Endodermal cell (in vitro differentiated cells): ENCODE results near the gene DLGAP3. TPM values are rescaled to one million over a fixed set of nuclear protein-coding genes. Genes with fewer than 3 reads are reported as not detected.
A peak's percentile ranks its signal among the peaks of the same experiment; 100 is the strongest.

Experiments
- DNase-seq: peaks from one replicate; pipeline ENCODE4 v3.0.0-alpha.2; 2017
- H3K27ac ChIP-seq: 2 replicates; pipeline ENCODE4 v1.5.1; 2013; ENCODE audit warnings: mild to moderate bottlenecking, low read depth, low read length, moderate library complexity
- H3K27me3 ChIP-seq: 2 replicates; pipeline ENCODE4 v1.6.1; 2013; ENCODE audit warnings: mild to moderate bottlenecking, low read length, moderate library complexity; ENCODE audit not compliant: insufficient read depth, control insufficient read depth, poor library complexity, severe bottlenecking
- H3K36me3 ChIP-seq: 2 replicates; pipeline ENCODE4 v1.7.0; 2013; ENCODE audit warnings: mild to moderate bottlenecking, low read length, moderate library complexity; ENCODE audit not compliant: control insufficient read depth, insufficient read depth
- H3K4me1 ChIP-seq: one replicate; pipeline ENCODE4 v1.7.0; 2013; ENCODE audit warnings: low read length; ENCODE audit not compliant: control insufficient read depth, insufficient read depth
- H3K4me3 ChIP-seq: 2 replicates; pipeline ENCODE4 v1.5.1; 2013; ENCODE audit warnings: mild to moderate bottlenecking, low read length, moderate library complexity
- H3K9ac ChIP-seq: 2 replicates; pipeline ENCODE4 v1.6.1; 2013; ENCODE audit warnings: mild to moderate bottlenecking, low read length, moderate library complexity; ENCODE audit not compliant: poor library complexity, severe bottlenecking; ENCODE audit errors: extremely low read depth
- H3K9me3 ChIP-seq: 2 replicates; pipeline ENCODE4 v1.6.1; 2013; ENCODE audit warnings: mild to moderate bottlenecking, low read length, moderate library complexity; ENCODE audit not compliant: control insufficient read depth
- H3K27ac Mint-ChIP-seq: 2 replicates; pipeline ENCODE4 v1.8.0; 2020; ENCODE audit warnings: mixed read lengths
- H3K27me3 Mint-ChIP-seq: 2 replicates; pipeline ENCODE4 v1.8.0; 2021; ENCODE audit warnings: mild to moderate bottlenecking, mixed read lengths; ENCODE audit not compliant: insufficient read depth
- H3K36me3 Mint-ChIP-seq: 2 replicates; pipeline ENCODE4 v1.8.0; 2020; ENCODE audit warnings: low read depth, mixed read lengths
- H3K4me1 Mint-ChIP-seq: 2 replicates; pipeline ENCODE4 v1.8.0; 2020; ENCODE audit warnings: mixed read lengths
- H3K4me3 Mint-ChIP-seq: 2 replicates; pipeline ENCODE4 v1.8.0; 2020; ENCODE audit warnings: mild to moderate bottlenecking, moderate library complexity, mixed read lengths
- H3K9me3 Mint-ChIP-seq: 2 replicates; pipeline ENCODE4 v1.8.0; 2020; ENCODE audit warnings: mild to moderate bottlenecking, mixed read lengths
- CTCF ChIP-seq: fragments of 200-600 bp; sonication (generic); conservative IDR thresholded peaks from 2 replicates; pipeline ENCODE4 v1.5.0; 2021; ENCODE audit warnings: antibody characterized with exemption, mild to moderate bottlenecking
- WGBS, 2 experiments: methylation state at CpG; one replicate each; pipeline versions ENCODE4 v1.1.5 to v1.1.7; 2013; ENCODE audit warnings: missing lambda C conversion rate in 2 of 2, mixed read lengths in 1 of 2; ENCODE audit not compliant: insufficient coverage in 1 of 2, insufficient read length in 1 of 2; 5-methylcytosine and 5-hydroxymethylcytosine counted together
- total RNA-seq, 2 donors: library from RNA; stranded (reverse); fragmentation: NEBNext Ultra II Directional in 1 of 2; extraction: Animal tissue kit (Norgen Biotek cat#: 25700) in 1 of 2; gene quantifications; 2 replicates in 1 of 2; 3 replicates in 1 of 2; pipeline ENCODE4 v1.2.1, GENCODE V29; 2021

Gene DLGAP3
- total RNA-seq, 2 donors from 2014 or later: 4.4 to 4.6 TPM

DNA sequence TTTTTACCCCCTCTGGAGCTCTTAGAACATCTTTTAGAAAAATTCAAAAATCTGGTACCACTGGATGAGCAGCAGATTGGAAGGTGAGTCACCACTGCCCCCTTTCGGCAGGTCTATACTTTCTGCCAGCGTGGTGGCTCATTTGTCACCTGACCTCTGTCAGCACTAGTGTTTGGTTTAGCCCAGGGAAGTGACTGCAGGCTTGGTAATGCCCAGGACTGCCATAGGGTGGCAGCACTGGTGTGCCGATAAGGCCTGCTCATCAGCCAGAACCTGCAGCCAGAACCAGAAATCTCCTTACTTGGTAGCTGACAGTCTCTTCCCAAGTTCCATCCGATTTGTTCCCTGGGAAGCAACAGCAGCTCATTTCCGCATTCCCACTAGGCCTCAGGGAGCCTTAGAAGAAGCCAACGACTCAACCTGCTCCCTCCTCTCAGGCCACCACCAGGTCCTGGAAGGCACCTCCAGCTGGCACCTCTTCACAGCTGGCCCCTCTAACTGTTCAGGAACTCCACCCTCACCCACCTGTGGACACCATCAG lies 76.7 kb downstream of the DLGAP3 start:
- DNase-seq: peak; percentile 99
- H3K9me3 Mint-ChIP-seq: peaks cover 3% of the 10 kb centered on the region
- H3K36me3 ChIP-seq: peaks cover 50% of the 10 kb centered on the region
- 3% methylated on average over 4 to 6 of the region's 6 CpGs for WGBS, 2 experiments
- H3K4me3 Mint-ChIP-seq: no peak overlapping the region
- H3K4me1 Mint-ChIP-seq: peaks cover 35% of the 10 kb centered on the region
- H3K27ac Mint-ChIP-seq: peak overlapping the region; percentile 92
- no peak overlapping the region for H3K4me3 ChIP-seq
- peaks cover 4% of the 10 kb centered on the region for H3K4me1 ChIP-seq
- H3K27me3 Mint-ChIP-seq: no peaks in the 10 kb centered on the region
- H3K9me3 ChIP-seq: peaks cover 5% of the 10 kb centered on the region
- no peak overlapping the region for H3K9ac ChIP-seq
- H3K27ac ChIP-seq: no peak overlapping the region
- peaks cover 43% of the 10 kb centered on the region for H3K36me3 Mint-ChIP-seq
- TF ChIP-seq CTCF: peak; percentile 100
- H3K27me3 ChIP-seq: no peaks in the 10 kb centered on the region

GRCh38 chr1:34851431-34852105 lies 77.9 kb downstream of the DLGAP3 start:
- H3K4me1 ChIP-seq: peaks cover 13% of the 10 kb centered on the region
- 91% methylated on average over 9 to 13 of the region's 13 CpGs for WGBS, 2 experiments
- no peak for TF ChIP-seq CTCF
- Mint-ChIP-seq H3K4me1 (peaks cover 45% of the 10 kb centered on the region), H3K9me3 (no peaks in the 10 kb centered on the region), H3K4me3 (no peak overlapping the region), H3K36me3 (peaks cover 34% of the 10 kb centered on the region), H3K27ac (no peak overlapping the region), H3K27me3 (no peaks in the 10 kb centered on the region)
- H3K4me3 ChIP-seq: no peak overlapping the region
- DNase-seq: no peak
- H3K9ac ChIP-seq: no peak overlapping the region
- no peaks in the 10 kb centered on the region for H3K27me3 ChIP-seq
- peaks cover 46% of the 10 kb centered on the region for H3K36me3 ChIP-seq
- no peak overlapping the region for H3K27ac ChIP-seq
- H3K9me3 ChIP-seq: no peaks in the 10 kb centered on the region

DNA sequence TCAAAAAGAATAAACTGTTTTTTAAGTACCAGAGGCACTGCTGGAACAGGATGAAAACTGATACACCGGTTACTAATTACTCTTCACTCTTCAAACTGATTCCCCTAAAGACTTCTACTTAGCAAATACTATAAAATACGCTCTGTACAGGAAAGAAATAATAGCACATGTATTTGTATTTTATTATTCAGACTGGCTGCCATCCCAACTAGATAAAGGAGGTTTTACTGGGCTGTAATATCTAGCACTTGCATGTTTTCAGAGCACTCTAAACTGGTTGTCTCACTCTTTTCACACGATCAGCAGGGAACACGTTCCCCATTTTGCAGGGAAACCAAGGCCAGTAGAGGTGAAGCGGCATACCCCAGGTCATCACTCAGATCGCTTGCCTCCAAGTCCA lies 79.1 kb downstream of the DLGAP3 start:
- no peaks in the 10 kb centered on the region for H3K27me3 ChIP-seq
- H3K4me3 ChIP-seq: no peak overlapping the region
- Mint-ChIP-seq H3K4me1 (peaks cover 56% of the 10 kb centered on the region), H3K27ac (no peak overlapping the region), H3K4me3 (no peak overlapping the region), H3K27me3 (no peaks in the 10 kb centered on the region), H3K36me3 (peaks cover 28% of the 10 kb centered on the region), H3K9me3 (no peaks in the 10 kb centered on the region)
- no peak for TF ChIP-seq CTCF
- H3K4me1 ChIP-seq: peaks cover 25% of the 10 kb centered on the region
- 78 to 88% methylated on average over 4 to 5 of the region's 6 CpGs for WGBS, 2 experiments
- peaks cover 40% of the 10 kb centered on the region for H3K36me3 ChIP-seq
- no peak overlapping the region for H3K9ac ChIP-seq
- no peak overlapping the region for H3K27ac ChIP-seq
- H3K9me3 ChIP-seq: no peaks in the 10 kb centered on the region
- no peak for DNase-seq
